Aorta (tissue), 5 donors: Measurements from ENCODE around the gene DAP. TPM values are rescaled to one million over a fixed set of nuclear protein-coding genes. Genes with fewer than 3 reads are reported as not detected.
"Not testable (repeated sequence)": the region's sequence is repeated elsewhere in the genome, so short reads cannot be mapped to it uniquely, and the experiment has no call there.

Source experiments
- ATAC-seq: fragments of 200-7000 bp; cut with Tn5 transposase; one replicate; pipeline ENCODE4 v1.9.1; 2022; ENCODE audit warnings: moderate library complexity; ENCODE audit not compliant: low FRiP score
- DNase-seq, 2 donors: peaks; one replicate each; pipeline ENCODE4 v3.0.0-alpha.2; 2020
- H3K27ac ChIP-seq, 2 donors: one replicate each; pipeline ENCODE4 v1.5.1; 2013; ENCODE audit warnings: low read length in 2 of 2, mild to moderate bottlenecking in 2 of 2, moderate library complexity in 2 of 2, control low read depth in 1 of 2, inconsistent platforms in 1 of 2, low read depth in 1 of 2
- H3K27me3 ChIP-seq, 2 donors: one replicate each; pipeline ENCODE4 v1.6.1; 2013; ENCODE audit warnings: control low read depth in 1 of 2, low read length in 1 of 2, mild to moderate bottlenecking in 1 of 2, moderate library complexity in 1 of 2; ENCODE audit not compliant: insufficient read depth in 2 of 2, control insufficient read depth in 1 of 2
- H3K36me3 ChIP-seq, 2 donors: one replicate each; pipeline ENCODE4 v1.6.1; 2013; ENCODE audit warnings: control low read depth in 1 of 2, low read length in 1 of 2, mild to moderate bottlenecking in 1 of 2; ENCODE audit not compliant: insufficient read depth in 2 of 2, control insufficient read depth in 1 of 2
- H3K4me1 ChIP-seq, 2 donors: one replicate each; pipeline ENCODE4 v1.6.1; 2013; ENCODE audit warnings: low read length in 2 of 2, control low read depth in 1 of 2, mild to moderate bottlenecking in 1 of 2, moderate library complexity in 1 of 2; ENCODE audit not compliant: insufficient read depth in 2 of 2, control insufficient read depth in 1 of 2
- H3K4me3 ChIP-seq, 2 donors: one replicate each; pipeline ENCODE4 v1.5.1; 2013; ENCODE audit warnings: low read length in 2 of 2, control low read depth in 1 of 2, mild to moderate bottlenecking in 1 of 2
- H3K9me3 ChIP-seq: one replicate; pipeline ENCODE4 v1.6.1; 2013; ENCODE audit warnings: mild to moderate bottlenecking, low read length; ENCODE audit not compliant: control insufficient read depth
- WGBS, 2 donors: extraction: QIAGEN DNeasy Blood & Tissue Kit; methylation state at CpG; one replicate each; pipeline ENCODE4 v1.1.7; 2013; 5-methylcytosine and 5-hydroxymethylcytosine counted together
- intact Hi-C, 2 donors: fragments of 100-400 bp; cut with DNase I; formaldehyde crosslinking; loops; one replicate each; pipeline versions ENCODE4 v1.14.2 to v1.15.0; 2022
- polyA plus RNA-seq, 2 donors: library from polyadenylated mRNA; stranded (reverse); fragments of 200-250 nt; gene quantifications; one replicate each; pipeline ENCODE4 v1.2.3, GENCODE V29; 2013
- total RNA-seq, 2 donors: library from RNA; stranded (reverse); fragmentation: NEBNext Ultra II Directional; extraction: Animal tissue kit (Norgen Biotek cat#: 25700); gene quantifications; one replicate each; pipeline ENCODE4 v1.2.1, GENCODE V29; 2021
- donor health status: healthy with polysubstance abuse.
- donor health status: Bipolar disorder and iron deficiency.
- donor health status: DM: no; HTN: no; CAD: no.
- donor health status: DM: no; HTN: no; CAD: no.
- donor health status: DM: yes; HTN: yes; CAD: no.

DAP gene
- total and polyA plus RNA-seq, 4 donors, result 117 to 188 (median 134) TPM

DNA sequence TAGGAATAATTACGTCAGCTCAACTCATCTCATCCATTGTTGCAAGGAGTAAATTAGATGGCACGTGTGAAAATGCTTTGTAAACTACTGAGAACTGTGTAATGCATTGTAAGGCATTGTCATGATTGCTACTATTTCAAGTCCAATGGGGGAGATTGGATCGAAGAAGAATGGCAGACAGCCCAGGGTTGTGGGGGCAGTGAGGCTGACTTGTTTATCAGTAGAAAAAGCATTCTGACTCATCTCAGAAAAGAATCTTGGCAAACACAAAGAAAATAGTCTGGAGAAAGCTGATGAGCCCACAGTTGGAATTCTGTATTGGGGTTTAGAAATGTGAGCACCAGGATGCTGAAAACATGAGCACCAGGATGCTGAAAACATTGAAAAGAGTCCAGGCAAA lies 28.0 kb upstream of the DAP start:
- no peak overlapping the region for H3K27ac ChIP-seq
- H3K9me3 ChIP-seq, result no peaks in the 10 kb centered on the region
- ATAC-seq, result peak; percentile 64
- H3K27me3 ChIP-seq, result no peaks in the 10 kb centered on the region
- intact Hi-C loops, result no loop called here
- no peaks in the 10 kb centered on the region for H3K4me1 ChIP-seq
- no peak for DNase-seq
- H3K36me3 ChIP-seq, result no peaks in the 10 kb centered on the region
- 44 to 48% methylated on average over 3 of the region's 3 CpGs for WGBS, 2 donors
- H3K4me3 ChIP-seq, result no peak overlapping the region

GRCh38 chr5:10788358-10788757 lies 27.3 kb upstream of the DAP start:
- intact Hi-C loops, result no loop called here
- H3K27ac ChIP-seq, result no peak overlapping the region

GRCh38 chr5:10786835-10787234 lies 25.8 kb upstream of the DAP start:
- no peaks in the 10 kb centered on the region for H3K4me1 ChIP-seq
- no peaks in the 10 kb centered on the region for H3K9me3 ChIP-seq
- H3K27ac ChIP-seq, result no peak overlapping the region
- H3K27me3 ChIP-seq, result no peaks in the 10 kb centered on the region
- ATAC-seq (no peak), DNase-seq (no peak)
- H3K36me3 ChIP-seq, result no peaks in the 10 kb centered on the region
- intact Hi-C loops, result no loop called here
- 90 to 92% methylated on average over 4 of the region's 4 CpGs for WGBS, 2 donors
- no peak overlapping the region for H3K4me3 ChIP-seq

More at GRCh38 chr5:10788358-10788757, 27.3 kb upstream of the DAP start:
- no peaks in the 10 kb centered on the region for H3K9me3 ChIP-seq
- no peaks in the 10 kb centered on the region for H3K4me1 ChIP-seq
- no peaks in the 10 kb centered on the region for H3K27me3 ChIP-seq
- 89 to 94% methylated on average over 5 of the region's 5 CpGs for whole genome bisulfite sequencing, 2 donors
- no peak for DNase-seq
- no peak overlapping the region for H3K4me3 ChIP-seq
- no peaks in the 10 kb centered on the region for H3K36me3 ChIP-seq
- no peak for ATAC-seq

DNA sequence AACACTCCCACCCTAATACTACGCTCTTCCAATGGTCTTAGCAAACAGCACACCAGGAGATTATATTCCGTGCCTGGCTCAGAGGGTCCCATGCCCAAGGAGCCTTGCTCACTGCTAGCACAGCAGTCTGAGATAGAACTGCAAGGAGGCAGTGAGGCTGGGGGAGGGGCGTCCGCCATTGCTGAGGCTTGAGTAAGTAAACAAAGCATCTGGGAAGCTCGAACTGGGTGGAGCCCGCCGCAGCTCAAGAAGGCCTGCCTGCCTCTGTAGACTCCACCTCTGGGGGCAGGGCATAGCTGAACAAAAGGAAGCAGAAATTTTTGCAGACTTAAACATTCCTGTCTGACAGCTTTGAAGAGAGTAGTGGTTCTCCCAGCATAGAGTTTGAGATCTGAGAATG lies 19.2 kb upstream of the DAP start:
- ATAC-seq, H3K9me3 ChIP-seq, H3K36me3 ChIP-seq, intact Hi-C loops, DNase-seq, H3K27ac ChIP-seq, H3K4me3 ChIP-seq, H3K27me3 ChIP-seq, H3K4me1 ChIP-seq: not testable (repeated sequence)
- 90 to 91% methylated on average over 7 of the region's 7 CpGs for WGBS, 2 donors

DNA sequence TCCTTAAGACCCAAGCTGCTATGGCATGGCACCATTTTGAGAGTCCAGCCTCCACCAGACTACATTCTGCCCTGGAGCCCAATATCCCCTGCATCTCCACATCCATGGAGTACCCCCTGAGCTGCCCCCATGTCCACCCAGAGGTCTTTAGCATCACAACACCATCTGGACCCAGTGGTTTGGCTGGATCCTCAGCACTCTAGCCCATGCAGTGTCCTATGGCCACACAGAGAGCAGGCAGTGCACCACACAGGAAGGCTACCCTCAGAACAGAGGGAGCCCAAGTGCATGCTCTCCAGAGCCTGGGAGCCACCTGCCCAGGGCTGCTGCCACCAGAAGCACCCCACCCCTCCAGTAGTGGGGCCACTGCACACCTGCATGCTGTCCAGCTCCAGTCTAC lies 18.6 kb upstream of the DAP start:
- intact Hi-C loops, result no loop called here
- ATAC-seq, result no peak
- DNase-seq, result no peak
- H3K36me3 ChIP-seq, result no peaks in the 10 kb centered on the region
- no peak overlapping the region for H3K4me3 ChIP-seq
- no peaks in the 10 kb centered on the region for H3K27me3 ChIP-seq
- H3K4me1 ChIP-seq, result no peaks in the 10 kb centered on the region
- no peak overlapping the region for H3K27ac ChIP-seq
- no peaks in the 10 kb centered on the region for H3K9me3 ChIP-seq

DNA sequence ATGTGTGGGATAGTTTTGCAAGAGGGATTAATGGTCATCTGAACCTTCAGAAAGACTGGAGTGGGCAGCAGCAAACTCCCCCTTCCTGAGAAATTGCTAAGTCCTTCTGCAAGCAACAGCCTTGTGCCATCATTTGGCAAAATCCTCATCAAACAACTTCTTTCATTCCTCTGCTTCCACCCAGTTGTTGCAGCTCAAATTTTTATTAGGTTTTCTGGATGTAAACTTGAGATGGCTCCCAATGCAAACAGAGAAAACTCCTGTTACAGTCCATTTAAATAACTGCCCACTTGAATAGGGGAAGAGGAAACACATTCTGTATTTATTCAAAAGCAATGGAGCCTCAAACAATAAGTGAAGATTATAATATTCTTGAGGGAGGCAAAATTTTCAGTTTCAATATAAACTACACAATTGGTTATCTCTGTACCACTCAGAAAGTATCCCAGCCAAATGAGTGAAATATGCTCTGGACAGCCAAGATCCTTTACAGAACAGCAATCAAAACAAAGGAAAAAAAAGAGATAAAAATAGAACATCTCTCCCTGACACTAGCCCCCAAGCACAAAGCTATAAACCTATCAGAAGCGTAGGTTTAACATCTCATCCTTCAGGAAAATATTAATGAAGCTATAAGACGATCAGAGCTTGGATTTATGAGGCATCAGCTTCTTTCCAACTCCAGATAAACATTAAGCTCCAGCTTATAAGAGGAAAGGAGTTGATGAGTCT lies 17.3 kb upstream of the DAP start:
- intact Hi-C loops, result no loop called here
- no peak overlapping the region for H3K27ac ChIP-seq
- WGBS, 2 donors, result 15 to 22% methylated on average over 2 of the region's 2 CpGs
- no peaks in the 10 kb centered on the region for H3K27me3 ChIP-seq
- H3K9me3 ChIP-seq, result no peaks in the 10 kb centered on the region
- H3K4me1 ChIP-seq, result no peaks in the 10 kb centered on the region
- H3K36me3 ChIP-seq, result no peaks in the 10 kb centered on the region
- H3K4me3 ChIP-seq, result no peak overlapping the region
- DNase-seq (no peak), ATAC-seq (no peak)

- no peak for DNase-seq
- Histone ChIP-seq H3K9me3 (no peaks in the 10 kb centered on the region), H3K4me3 (no peak overlapping the region), H3K27me3 (no peaks in the 10 kb centered on the region), H3K4me1 (no peaks in the 10 kb centered on the region), H3K36me3 (no peaks in the 10 kb centered on the region), H3K27ac (no peak overlapping the region)
- ATAC-seq, result no peak
- intact Hi-C loops, result no loop called here
- WGBS, 2 donors, result 78 to 90% methylated on average over 4 of the region's 4 CpGs
These were observed 14.6 kb upstream of the DAP start for GRCh38 chr5:10775646-10776045.

DNA sequence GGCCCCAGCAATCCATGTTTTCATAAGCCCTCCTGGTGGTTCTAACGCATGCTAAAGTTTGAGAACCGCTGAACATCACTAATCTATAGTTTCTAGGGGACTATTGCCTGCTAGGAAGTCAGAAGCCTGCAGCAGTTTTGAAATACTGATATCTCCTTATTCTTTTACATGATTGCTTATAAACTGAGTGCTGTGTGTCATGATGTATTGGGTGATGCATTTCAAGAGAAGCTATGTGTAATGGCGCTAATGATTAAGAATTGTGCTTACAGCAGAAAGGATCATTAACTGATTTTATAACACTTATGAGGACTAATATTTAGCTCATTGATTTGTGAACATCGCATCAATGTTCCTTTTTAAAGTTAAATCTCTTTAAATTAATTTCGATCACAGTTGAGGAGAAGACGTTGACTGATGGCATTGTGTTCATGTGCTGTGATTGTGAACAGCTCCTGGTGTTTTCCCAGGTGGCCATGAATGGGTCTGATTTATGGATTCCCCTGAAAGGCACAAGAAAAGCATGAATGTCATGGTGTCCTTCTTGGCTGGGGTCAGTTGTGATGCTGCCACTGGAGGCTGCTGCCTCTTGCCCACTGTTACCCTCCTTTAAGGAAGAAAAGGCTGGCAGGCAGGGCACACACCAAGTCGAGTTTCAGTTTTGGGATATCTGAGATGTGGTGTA lies 12.0 kb upstream of the DAP start:
- 62 to 75% methylated on average over 7 of the region's 7 CpGs for WGBS, 2 donors
- H3K27ac ChIP-seq, result no peak overlapping the region
- no peak for DNase-seq
- intact Hi-C loops, result no loop called here
- ATAC-seq, result no peak
- H3K4me3 ChIP-seq, result no peak overlapping the region
- H3K9me3 ChIP-seq, result no peaks in the 10 kb centered on the region
- H3K4me1 ChIP-seq, result no peaks in the 10 kb centered on the region
- no peaks in the 10 kb centered on the region for H3K36me3 ChIP-seq
- H3K27me3 ChIP-seq, result no peaks in the 10 kb centered on the region

GRCh38 chr5:10768328-10768899 lies 7.4 kb upstream of the DAP start:
- ATAC-seq (no peak), DNase-seq (no peak)
- Histone ChIP-seq H3K27me3 (no peaks in the 10 kb centered on the region), H3K4me3 (no peak overlapping the region), H3K36me3 (no peaks in the 10 kb centered on the region), H3K9me3 (no peaks in the 10 kb centered on the region), H3K27ac (no peak overlapping the region), H3K4me1 (no peaks in the 10 kb centered on the region)
- 58 to 74% methylated on average over 3 of the region's 3 CpGs for WGBS, 2 donors
- intact Hi-C loops, result no loop called here
